GM18511 (cell line): ENCODE results near the gene DCHS2.

ENCODE experiments used
- ATAC-seq: cut with Tn5 transposase; IDR thresholded peaks from one replicate; pipeline ENCODE4 v1.9.1; 2021; ENCODE audit warnings: mild to moderate bottlenecking, moderate library complexity; ENCODE audit not compliant: unreplicated experiment

Gene DCHS2

DNA sequence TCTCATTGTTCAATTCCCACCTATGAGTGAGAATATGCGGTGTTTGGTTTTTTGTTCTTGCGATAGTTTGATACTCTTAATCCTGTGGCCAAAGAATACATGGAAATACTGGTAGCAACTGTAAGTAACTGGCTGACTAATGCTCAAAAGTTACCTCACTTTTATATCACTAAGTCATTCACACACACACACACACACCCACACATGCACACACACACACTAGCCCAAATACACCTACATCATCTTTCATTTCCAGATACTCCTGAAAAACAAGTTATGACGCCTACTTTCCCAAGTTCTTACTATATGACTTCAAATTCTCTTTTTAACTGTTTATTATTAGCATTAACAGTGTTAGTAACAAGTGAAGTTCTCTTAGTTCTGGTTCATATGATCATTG is 101.3 kb downstream of the DCHS2 start:
- no peak for ATAC-seq

DNA sequence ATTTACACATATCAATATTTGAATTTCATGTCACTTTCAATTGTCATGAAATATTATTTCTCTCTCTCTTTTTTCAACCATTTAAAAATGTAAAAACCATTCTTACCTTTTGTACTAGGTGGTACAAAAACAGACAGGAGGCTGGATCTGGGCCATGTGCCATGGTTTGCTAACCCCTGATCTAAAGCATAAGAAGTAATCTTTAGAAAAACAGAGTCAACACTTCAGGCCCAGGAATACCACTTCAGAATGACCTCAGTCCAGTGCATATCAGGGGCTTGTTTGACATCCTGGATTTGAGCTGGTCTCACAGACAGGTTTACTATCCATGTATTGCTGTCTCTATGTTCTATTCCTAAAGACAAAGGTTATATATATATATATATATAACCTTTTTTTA is 102.5 kb downstream of the DCHS2 start:
- ATAC-seq = no peak

DNA sequence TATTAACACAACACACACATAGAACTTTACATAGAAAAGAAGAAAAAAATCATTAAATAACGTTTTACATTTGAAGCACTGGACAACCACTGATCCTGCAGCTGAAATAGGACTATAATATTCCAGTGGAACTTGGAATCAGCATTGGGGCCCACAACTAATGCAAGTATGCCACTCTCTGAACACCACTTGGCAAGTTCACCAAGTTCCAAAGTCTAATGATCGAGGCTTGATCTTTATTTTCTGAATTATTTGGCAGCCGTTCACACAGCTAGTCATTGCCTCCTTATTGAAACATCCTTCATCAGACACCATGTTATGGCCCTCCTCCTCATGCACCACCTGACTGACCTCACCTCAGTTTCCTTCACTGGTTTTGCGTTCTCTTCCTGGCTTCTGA is 107.6 kb downstream of the DCHS2 start:
- ATAC-seq = no peak

DNA sequence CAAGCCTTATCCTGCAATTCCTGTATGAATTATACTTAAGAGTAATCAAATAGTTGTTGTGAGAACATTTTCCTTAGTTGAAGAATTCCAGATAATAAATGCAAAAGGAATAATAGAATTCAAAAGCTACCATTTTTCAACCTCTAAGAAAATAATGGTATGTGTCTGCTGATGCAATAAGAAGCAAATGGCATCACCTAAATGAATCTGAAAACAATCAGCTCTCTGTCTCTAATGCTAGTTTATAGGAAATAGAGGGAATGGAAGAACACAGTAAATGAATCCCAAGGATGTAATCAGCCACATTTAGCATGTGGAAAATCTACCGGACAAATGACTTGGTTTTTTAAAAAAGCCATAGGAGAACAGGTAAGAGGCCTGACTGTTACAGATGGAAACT is 115.1 kb downstream of the DCHS2 start:
- ATAC-seq = no peak

GRCh38 chr4:154368060-154368459 is 123.5 kb downstream of the DCHS2 start:
- peak; percentile 77 for ATAC-seq

DNA sequence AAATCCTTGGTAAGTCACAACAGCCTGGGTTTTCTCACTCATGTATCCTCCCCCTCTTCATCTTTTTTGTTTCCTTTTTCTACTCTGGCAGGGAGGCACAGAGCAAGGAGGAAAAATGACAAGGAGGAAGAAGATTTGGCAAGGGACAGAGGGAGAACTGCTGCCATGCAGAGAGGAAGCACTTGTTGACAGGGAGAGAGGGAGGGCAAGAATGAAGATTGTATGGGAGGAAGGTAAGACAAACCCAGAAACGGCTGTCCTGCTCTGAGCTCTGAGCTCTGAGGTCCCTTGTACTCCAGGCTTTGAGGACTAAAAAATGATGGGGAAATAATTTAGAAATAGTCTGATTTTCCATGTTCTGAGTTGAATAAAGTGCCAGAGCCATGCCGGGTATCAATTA is 123.9 kb downstream of the DCHS2 start:
- ATAC-seq = peak; percentile 46

- ATAC-seq = peak; percentile 27
Measured at GRCh38 chr4:154366956-154367355, 124.6 kb downstream of the DCHS2 start.

- ATAC-seq = no peak
Measured at GRCh38 chr4:154364066-154364845, 127.3 kb downstream of the DCHS2 start.

- ATAC-seq = peak; percentile 73
Measured at GRCh38 chr4:154361450-154361849, 130.1 kb downstream of the DCHS2 start.

DNA sequence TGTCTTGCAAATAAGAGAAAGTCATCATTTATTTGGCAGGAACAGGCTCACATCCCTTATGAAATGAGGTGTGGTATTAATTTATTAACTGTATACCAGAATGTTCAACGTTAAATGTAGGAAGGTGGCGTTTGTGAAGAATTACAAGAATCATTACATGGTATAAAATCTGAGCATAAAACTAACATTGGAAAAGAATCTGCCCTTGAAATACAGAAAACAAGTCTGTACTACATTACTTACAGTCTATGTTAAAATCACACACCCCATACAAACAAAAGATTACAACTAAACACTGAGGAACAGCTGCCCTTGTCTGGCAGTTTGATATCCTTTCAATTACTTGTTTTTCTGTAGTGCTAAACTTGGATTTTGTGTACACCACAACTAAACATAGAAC is 131.1 kb downstream of the DCHS2 start:
- no peak for ATAC-seq

DNA sequence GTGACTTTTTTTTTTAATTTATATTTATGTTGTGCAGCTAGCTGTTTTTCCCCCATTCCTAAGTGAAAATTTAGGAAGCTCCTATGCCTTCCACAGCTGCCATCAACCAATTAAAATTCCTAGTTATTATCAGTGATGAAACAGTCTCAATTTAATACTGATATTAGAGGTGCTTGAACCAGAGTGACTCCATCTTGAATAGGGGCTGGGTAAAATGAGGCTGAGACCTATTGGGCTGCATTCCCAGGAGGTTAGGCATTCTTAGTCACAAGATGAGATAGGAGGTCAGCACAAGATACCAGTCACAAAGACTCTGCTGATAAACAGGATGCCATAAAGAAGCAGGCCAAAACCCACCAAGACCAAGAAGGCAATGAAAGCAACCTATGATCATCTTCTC is 136.7 kb downstream of the DCHS2 start:
- ATAC-seq = no peak

GRCh38 chr4:154349829-154350228 is 141.8 kb downstream of the DCHS2 start:
- ATAC-seq = no peak

DNA sequence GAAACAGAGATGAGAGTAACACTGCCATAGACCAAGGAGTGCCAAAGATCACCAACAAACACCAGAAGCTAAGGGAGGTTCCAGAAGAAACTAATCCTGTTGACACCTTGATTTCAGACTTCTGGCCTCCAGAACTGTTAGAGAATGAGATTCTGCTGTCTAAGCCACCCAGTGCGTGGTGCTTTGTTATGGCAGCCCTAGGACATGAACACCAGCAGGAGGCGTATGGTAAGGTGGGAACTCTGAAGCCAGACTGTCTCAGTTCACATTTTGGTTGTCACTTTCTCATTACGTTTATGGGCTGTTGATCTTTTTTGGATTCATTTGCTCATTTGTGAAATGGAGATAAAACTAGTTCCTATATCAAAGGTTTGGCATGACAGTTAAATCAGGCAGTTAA is 142.9 kb downstream of the DCHS2 start:
- peak; percentile 52 for ATAC-seq

- no peak for ATAC-seq
Measured at GRCh38 chr4:154345359-154345758, 146.2 kb downstream of the DCHS2 start.

DNA sequence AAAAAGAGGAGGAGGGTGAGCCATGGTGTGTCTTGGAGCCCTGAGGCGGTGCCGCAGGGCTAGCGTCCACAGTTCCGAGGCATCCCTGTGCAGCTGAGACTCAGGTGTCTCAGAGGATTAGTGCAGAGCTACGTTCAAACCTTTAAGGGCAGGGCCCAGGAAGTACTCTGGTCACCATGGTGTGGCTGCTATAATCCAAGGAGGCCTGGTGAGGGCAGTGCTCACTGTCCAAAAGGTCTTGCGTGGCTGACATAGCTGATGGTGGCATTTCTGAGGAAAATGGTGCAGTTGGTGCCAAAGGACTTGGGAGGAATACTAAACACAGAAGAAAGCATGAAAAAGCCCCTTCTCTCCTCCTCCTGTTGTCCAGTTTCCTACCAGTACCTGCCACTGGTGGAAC is 146.9 kb downstream of the DCHS2 start:
- ATAC-seq = peak; percentile 67

DNA sequence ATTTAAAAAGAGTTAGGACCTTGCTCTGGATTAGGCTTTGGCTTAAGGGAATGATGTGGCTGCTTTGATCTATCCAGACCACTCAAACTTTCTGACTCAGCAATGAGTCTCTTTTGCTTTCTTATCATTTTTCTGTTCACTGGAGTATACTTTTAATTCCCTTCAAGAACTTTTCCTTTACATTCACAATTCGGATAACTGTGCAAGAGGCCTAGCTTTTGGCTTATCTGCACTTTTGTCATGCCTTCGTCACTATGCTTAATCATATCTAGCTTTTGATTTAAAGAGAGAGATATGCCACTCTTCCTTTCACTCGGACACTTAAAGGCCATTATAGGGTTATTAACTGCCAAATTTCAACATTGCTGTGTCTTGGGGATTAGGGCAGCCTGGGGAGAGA is 147.9 kb downstream of the DCHS2 start:
- no peak for ATAC-seq

DNA sequence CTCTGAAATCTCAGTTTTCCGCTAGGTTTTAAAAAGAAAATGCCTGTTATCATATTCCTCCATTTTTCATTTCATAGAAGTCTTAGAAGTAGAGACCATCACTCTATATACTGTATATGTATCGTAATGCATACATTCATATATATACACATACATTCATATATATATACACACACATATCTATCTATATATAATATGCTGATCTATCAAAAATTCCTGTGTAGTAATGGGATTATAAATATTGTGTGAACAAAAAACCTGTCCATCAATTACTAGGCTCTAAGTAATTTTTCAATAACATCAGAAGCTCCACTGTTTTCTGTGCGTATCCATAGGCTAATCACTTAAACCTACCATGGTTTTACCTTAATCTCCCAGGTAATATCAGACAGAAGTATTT is 150.2 kb downstream of the DCHS2 start:
- no peak for ATAC-seq

DNA sequence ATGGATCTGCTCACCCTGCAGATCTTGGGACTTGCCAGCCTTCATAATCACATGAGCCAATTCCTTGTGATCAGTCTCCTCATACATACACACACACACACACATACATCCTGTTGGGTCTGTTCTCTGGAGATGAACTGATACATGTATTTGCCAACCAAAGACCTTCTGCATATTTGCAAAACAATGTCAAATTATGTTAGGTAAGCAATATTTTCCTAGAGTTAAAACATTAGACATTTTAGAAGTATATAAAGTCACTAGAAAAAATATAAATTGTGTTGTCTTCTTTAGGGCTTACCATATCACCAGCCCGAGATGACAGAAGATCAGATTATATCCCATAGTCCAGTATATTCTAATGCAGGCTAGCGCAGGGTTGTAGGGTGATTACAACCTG is 156.0 kb downstream of the DCHS2 start:
- ATAC-seq = no peak

- peak; percentile 89 for ATAC-seq
Measured at GRCh38 chr4:154332681-154333421, 158.7 kb downstream of the DCHS2 start.

DNA sequence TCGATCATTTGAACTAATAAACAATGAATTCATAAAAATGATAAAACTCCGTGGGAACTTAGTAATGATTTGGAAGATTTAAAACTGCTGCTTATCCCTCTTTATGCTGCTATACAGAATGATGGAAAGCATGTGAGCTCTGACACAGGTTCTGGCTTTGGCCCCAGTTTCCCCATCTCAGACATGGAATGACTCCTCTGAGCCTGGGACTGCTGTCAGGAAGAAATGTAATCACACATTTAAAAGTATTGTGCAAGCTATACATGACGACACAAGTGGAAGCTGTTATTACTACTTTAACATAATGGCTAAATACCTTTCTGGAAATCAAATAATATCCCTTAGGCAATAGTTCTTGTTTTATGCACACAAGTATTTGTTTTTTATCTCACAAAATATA is 161.7 kb downstream of the DCHS2 start:
- no peak for ATAC-seq

DNA sequence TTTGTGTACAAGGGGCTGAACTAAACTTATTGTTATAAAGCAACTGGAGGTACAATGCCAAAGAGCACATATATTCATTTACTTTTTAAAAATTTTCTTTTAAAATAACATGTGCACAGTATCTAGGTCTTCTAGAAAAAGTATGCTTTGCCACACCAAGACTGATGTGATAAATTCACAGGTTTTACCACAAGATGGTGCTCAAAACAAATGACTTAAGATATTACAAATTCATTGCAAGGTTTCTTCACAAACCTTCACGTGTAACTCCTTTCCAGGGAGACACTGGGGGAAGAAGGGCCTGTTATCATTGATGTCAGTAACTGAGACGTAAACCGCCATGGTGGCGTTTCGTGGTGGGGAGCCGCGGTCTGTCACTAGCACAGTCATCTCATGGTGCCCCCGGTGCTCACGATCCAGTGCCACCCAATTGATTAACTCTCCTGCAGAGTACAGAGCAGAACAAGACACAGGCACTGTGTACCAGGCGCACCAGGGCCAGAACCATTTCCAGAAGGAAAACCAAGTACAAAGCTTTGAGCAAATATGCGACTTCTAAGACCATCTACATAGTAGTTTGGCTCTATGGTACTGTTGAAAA is 162.2 kb downstream of the DCHS2 start:
- no peak for ATAC-seq

DNA sequence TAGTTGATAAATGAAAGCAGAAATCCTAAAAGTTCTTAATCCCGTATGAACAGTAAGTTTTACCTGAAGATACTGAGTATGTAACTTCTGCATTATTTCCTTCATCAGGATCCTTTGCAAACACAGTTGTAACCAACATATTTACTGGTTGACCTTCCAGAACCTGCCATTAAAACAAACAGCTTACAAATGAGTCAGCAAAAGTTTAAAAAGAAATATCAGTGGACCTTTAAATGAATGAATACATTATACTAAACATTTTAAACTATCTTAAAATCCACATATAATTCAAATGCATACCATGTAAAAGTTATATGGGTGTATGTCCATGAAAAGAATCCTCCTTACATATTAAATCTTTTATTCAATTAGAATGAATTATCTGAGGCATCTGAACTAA is 163.6 kb downstream of the DCHS2 start:
- no peak for ATAC-seq
